Measurements from ENCODE around the gene SLC25A26. TPM values are rescaled to one million over a fixed set of nuclear protein-coding genes. Genes with fewer than 3 reads are reported as not detected.
A peak's percentile ranks its signal among the peaks of the same experiment; 100 is the strongest.

SLC25A26 gene
- total RNA-seq (2014; rRNA removed; shearing (Covaris generic)) = 35.2 and 38.7 TPM in 2 replicates

GRCh38 chr3:66220602-66221377 is at the start of gene SLC25A26:
TSS of gene SLC25A26 (plus strand) at chr3:66221001. CDS start at chr3:66221095, 94 bp downstream.
- peak; percentile 96 for DNase-seq (ENCODE audit: low spot score)
- in situ Hi-C loops (cut with HindIII; ENCODE audit: low sequenced_read_pairs) = no loop called here

- no peak for DNase-seq (ENCODE audit: low spot score)
- in situ Hi-C loops (cut with HindIII; ENCODE audit: low sequenced_read_pairs) = no loop called here
Observed at GRCh38 chr3:66172394-66172793, 48.4 kb upstream of the SLC25A26 start.

- in situ Hi-C loops (cut with HindIII; ENCODE audit: low sequenced_read_pairs) = no loop called here
Observed at GRCh38 chr3:66177026-66177425, 43.8 kb upstream of the SLC25A26 start.

GRCh38 chr3:66178206-66178605 is 42.6 kb upstream of the SLC25A26 start:
- no peak for DNase-seq (ENCODE audit: low spot score)
- in situ Hi-C loops (cut with HindIII; ENCODE audit: low sequenced_read_pairs) = no loop called here

More at GRCh38 chr3:66177026-66177425, 43.8 kb upstream of the SLC25A26 start:
- peak; percentile 77 for DNase-seq (ENCODE audit: low spot score)

- no peak for DNase-seq (ENCODE audit: low spot score)
- in situ Hi-C loops (cut with HindIII; ENCODE audit: low sequenced_read_pairs) = no loop called here
Observed at GRCh38 chr3:66179793-66180192, 41.0 kb upstream of the SLC25A26 start.

- no peak for DNase-seq (ENCODE audit: low spot score)
- in situ Hi-C loops (cut with HindIII; ENCODE audit: low sequenced_read_pairs) = no loop called here
Observed at GRCh38 chr3:66181764-66182163, 39.0 kb upstream of the SLC25A26 start.

- in situ Hi-C loops (cut with HindIII; ENCODE audit: low sequenced_read_pairs) = no loop called here
Observed at GRCh38 chr3:66182246-66182645, 38.6 kb upstream of the SLC25A26 start.

GRCh38 chr3:66186545-66186944 is 34.3 kb upstream of the SLC25A26 start:
- in situ Hi-C loops (cut with HindIII; ENCODE audit: low sequenced_read_pairs) = no loop called here
- DNase-seq (ENCODE audit: low spot score) = no peak

More at GRCh38 chr3:66182246-66182645, 38.6 kb upstream of the SLC25A26 start:
- no peak for DNase-seq (ENCODE audit: low spot score)

- in situ Hi-C loops (cut with HindIII; ENCODE audit: low sequenced_read_pairs) = no loop called here
- peak; percentile 94 for DNase-seq (ENCODE audit: low spot score)
Observed at GRCh38 chr3:66195347-66195783, 25.4 kb upstream of the SLC25A26 start.

GRCh38 chr3:66196633-66197032 is 24.2 kb upstream of the SLC25A26 start:
- in situ Hi-C loops (cut with HindIII; ENCODE audit: low sequenced_read_pairs) = no loop called here
- peak; percentile 49 for DNase-seq (ENCODE audit: low spot score)

- DNase-seq (ENCODE audit: low spot score) = no peak
- in situ Hi-C loops (cut with HindIII; ENCODE audit: low sequenced_read_pairs) = no loop called here
Observed at GRCh38 chr3:66198437-66199088, 22.2 kb upstream of the SLC25A26 start.

GRCh38 chr3:66199089-66199473 is 21.7 kb upstream of the SLC25A26 start:
- in situ Hi-C loops (cut with HindIII; ENCODE audit: low sequenced_read_pairs) = no loop called here

GRCh38 chr3:66200147-66200546 is 20.7 kb upstream of the SLC25A26 start:
- in situ Hi-C loops (cut with HindIII; ENCODE audit: low sequenced_read_pairs) = no loop called here
- DNase-seq (ENCODE audit: low spot score) = no peak

More at GRCh38 chr3:66199089-66199473, 21.7 kb upstream of the SLC25A26 start:
- DNase-seq (ENCODE audit: low spot score) = no peak

- in situ Hi-C loops (cut with HindIII; ENCODE audit: low sequenced_read_pairs) = no loop called here
- no peak for DNase-seq (ENCODE audit: low spot score)
Observed at GRCh38 chr3:66200786-66201185, 20.0 kb upstream of the SLC25A26 start.

GRCh38 chr3:66203275-66203674 is 17.5 kb upstream of the SLC25A26 start:
- in situ Hi-C loops (cut with HindIII; ENCODE audit: low sequenced_read_pairs) = no loop called here
- no peak for DNase-seq (ENCODE audit: low spot score)

GRCh38 chr3:66206806-66207205 is 14.0 kb upstream of the SLC25A26 start:
- in situ Hi-C loops (cut with HindIII; ENCODE audit: low sequenced_read_pairs) = no loop called here
- no peak for DNase-seq (ENCODE audit: low spot score)

GRCh38 chr3:66208189-66208588 is 12.6 kb upstream of the SLC25A26 start:
- DNase-seq (ENCODE audit: low spot score) = no peak

GRCh38 chr3:66210687-66211295 is 10.0 kb upstream of the SLC25A26 start:
- in situ Hi-C loops (cut with HindIII; ENCODE audit: low sequenced_read_pairs) = no loop called here
- no peak for DNase-seq (ENCODE audit: low spot score)

More at GRCh38 chr3:66208189-66208588, 12.6 kb upstream of the SLC25A26 start:
- in situ Hi-C loops (cut with HindIII; ENCODE audit: low sequenced_read_pairs) = no loop called here

- in situ Hi-C loops (cut with HindIII; ENCODE audit: low sequenced_read_pairs) = no loop called here
- DNase-seq (ENCODE audit: low spot score) = no peak
Observed at GRCh38 chr3:66211779-66212178, 9.0 kb upstream of the SLC25A26 start.

GRCh38 chr3:66215106-66215505 is 5.7 kb upstream of the SLC25A26 start:
- in situ Hi-C loops (cut with HindIII; ENCODE audit: low sequenced_read_pairs) = no loop called here
- no peak for DNase-seq (ENCODE audit: low spot score)

Data from G401 (cell line).